Mammary epithelial cell (primary cell): ENCODE measurements around the gene SMIM11.

Source experiments
- CTCF ChIP-seq, 2 donors: IDR thresholded peaks in 1 of 2; conservative IDR thresholded peaks in 1 of 2; 2 replicates each; pipeline ENCODE4 v1.5.1; 2011 to 2012; ENCODE audit warnings: inconsistent platforms in 2 of 2, low read length in 2 of 2, mild to moderate bottlenecking in 2 of 2, control low read depth in 1 of 2, low read depth in 1 of 2; ENCODE audit not compliant: insufficient read depth in 1 of 2; ENCODE audit errors: extremely low read depth in 1 of 2
- EZH2 ChIP-seq: IDR thresholded peaks from 2 replicates; pipeline ENCODE4 v1.6.1; 2012; ENCODE audit warnings: low read length, inconsistent platforms, borderline replicate concordance

- no peak for TF ChIP-seq CTCF (conservative IDR thresholded peaks at IDR 0.05 in 1 of 2, IDR thresholded peaks at IDR 0.05 in 1 of 2; ENCODE audit: extremely low read depth in 1 of 2, insufficient read depth in 1 of 2, low read depth in 1 of 2, low read length in 2 of 2)
- TF ChIP-seq EZH2: no peak
Observed at GRCh38 chr21:34352556-34352955, 22.8 kb upstream of the SMIM11 start.
